ENCODE measurements around the gene FBXL7. TPM values are rescaled to one million over a fixed set of nuclear protein-coding genes. Genes with fewer than 3 reads are reported as not detected.
A peak's percentile ranks its signal among the peaks of the same experiment; 100 is the strongest.

Gene FBXL7
- total and polyA plus RNA-seq, 2 donors (not counting 3 experiments of a cell fraction or from before 2014, with no cell fraction given), result 23.5 to 32.2 TPM

DNA sequence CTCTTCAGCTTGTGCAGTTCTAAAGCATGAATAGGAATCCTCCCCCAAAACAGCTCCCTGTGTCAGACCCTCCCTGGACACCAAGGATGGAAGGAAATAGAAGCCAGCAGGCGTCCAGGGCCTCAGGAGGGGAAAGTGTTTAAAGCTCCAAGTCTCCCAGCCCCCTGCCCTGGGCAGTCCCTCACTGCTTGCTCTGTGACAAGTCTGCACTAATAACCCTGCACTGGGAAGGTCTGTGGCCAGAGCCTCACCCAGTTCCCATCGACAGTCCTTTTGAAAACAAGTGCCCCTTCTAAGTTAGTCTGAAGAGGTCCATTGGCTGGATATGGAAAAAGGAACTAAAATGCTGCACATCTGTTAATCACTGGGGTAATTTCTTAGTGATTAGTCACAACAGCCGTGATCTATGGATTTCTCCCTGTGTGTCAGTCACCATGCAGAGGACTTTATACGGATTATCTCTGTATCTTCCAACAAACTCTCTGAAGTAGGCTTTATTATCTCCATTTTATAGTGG lies 195.3 kb downstream of the FBXL7 start:
- Histone ChIP-seq H2AFZ (ENCODE audit: low read depth, low read length) (no peak overlapping the region), H3K4me3 (replicated peaks in 1 of 3; ENCODE audit: insufficient read depth in 1 of 3, low read depth in 1 of 3, low read length in 3 of 3) (no peak overlapping the region), H3K79me2 (ENCODE audit: control insufficient read depth, insufficient read depth, low read length) (peaks cover 5% of the 10 kb centered on the region), H4K20me1 (replicated peaks; ENCODE audit: control insufficient read depth, extremely low read depth, insufficient read depth, low read length) (no peaks in the 10 kb centered on the region), H3K9me1 (replicated peaks; ENCODE audit: control insufficient read depth, extremely low read depth, insufficient read depth, low read length) (no peaks in the 10 kb centered on the region), H3K4me1 (ENCODE audit: control insufficient read depth, extremely low read depth, insufficient read depth, low read length) (peaks cover 7% of the 10 kb centered on the region), H3K4me2 (ENCODE audit: insufficient read depth, low read length) (no peak overlapping the region), H3K27ac (ENCODE audit: insufficient read depth, low read depth, low read length) (no peak overlapping the region), H3K9ac (replicated peaks; ENCODE audit: extremely low read depth, insufficient read depth, low read length) (no peak overlapping the region), H3K27me3 (ENCODE audit: control insufficient read depth in 2 of 2, insufficient read depth in 2 of 2, low read length in 2 of 2) (no peaks in the 10 kb centered on the region), H3K9me3 (replicated peaks; ENCODE audit: control insufficient read depth, insufficient read depth, low read length) (no peaks in the 10 kb centered on the region), H3K36me3 (ENCODE audit: control insufficient read depth in 2 of 2, extremely low read depth in 1 of 2, insufficient read depth in 2 of 2, low read length in 2 of 2) (no peaks in the 10 kb centered on the region)
- intact Hi-C loops (cut with micrococcal nuclease) (no loop called here), dilution Hi-C loops (cut with MboI; ENCODE audit: extremely low pct_ligation_motif_present, low sequenced_read_pairs) (no loop called here)
- ChIA-PET POLR2A (no interaction called here), CTCF (interaction anchor here (0.7 to 1.1 kb wide), 4 partner anchors 13 to 300 kb away, joined by 3 to 4 read pairs (median 3); no protein-coding TSS in a partner anchor)
- BruUV-seq (replicated peaks), result no TSS peak
- peak; percentile 17 for DNase-seq (ENCODE audit: low read depth, low spot score)
- peak; percentile 8 for FAIRE-seq
- TF ChIP-seq GATA2 (IDR thresholded peaks at IDR 0.05; ENCODE audit: insufficient read depth, insufficient read length, low read depth, low read length) (no peak), POLR2AphosphoS5 (IDR thresholded peaks at IDR 0.05; ENCODE audit: insufficient read depth, low read depth, low read length) (no peak), JUN (IDR thresholded peaks at IDR 0.05; ENCODE audit: borderline replicate concordance, insufficient read depth, insufficient read length, low read depth) (no peak), POLR2A (IDR thresholded peaks at IDR 0.05; ENCODE audit: low read depth, low read length) (no peak)

- H3K9me3 ChIP-seq (replicated peaks; ENCODE audit: control insufficient read depth, insufficient read depth, low read length), result no peaks in the 10 kb centered on the region
- no peaks in the 10 kb centered on the region for H3K9me1 ChIP-seq (replicated peaks; ENCODE audit: control insufficient read depth, extremely low read depth, insufficient read depth, low read length)
- dilution Hi-C loops (cut with MboI; ENCODE audit: extremely low pct_ligation_motif_present, low sequenced_read_pairs), result no loop called here
- FAIRE-seq, result no peak
- intact Hi-C loops (cut with micrococcal nuclease), result no loop called here
- DNase-seq (ENCODE audit: low read depth, low spot score), result no peak
- ChIA-PET POLR2A (no interaction called here), CTCF (no interaction called here)
- no peaks in the 10 kb centered on the region for H3K27me3 ChIP-seq (ENCODE audit: control insufficient read depth in 2 of 2, insufficient read depth in 2 of 2, low read length in 2 of 2)
- BruUV-seq (replicated peaks), result no TSS peak
- H3K36me3 ChIP-seq (ENCODE audit: control insufficient read depth in 2 of 2, extremely low read depth in 1 of 2, insufficient read depth in 2 of 2, low read length in 2 of 2), result no peaks in the 10 kb centered on the region
- H2AFZ ChIP-seq (ENCODE audit: low read depth, low read length), result no peak overlapping the region
- no peak for TF ChIP-seq POLR2AphosphoS5 (IDR thresholded peaks at IDR 0.05; ENCODE audit: insufficient read depth, low read depth, low read length)
- TF ChIP-seq GATA2 (IDR thresholded peaks at IDR 0.05; ENCODE audit: insufficient read depth, insufficient read length, low read depth, low read length), result no peak
- TF ChIP-seq MYC (IDR thresholded peaks at IDR 0.05; ENCODE audit: low read depth, low read length), result no peak
- TF ChIP-seq POLR2A (IDR thresholded peaks at IDR 0.05; ENCODE audit: low read depth, low read length), result no peak
- no peak for TF ChIP-seq JUN (IDR thresholded peaks at IDR 0.05; ENCODE audit: borderline replicate concordance, insufficient read depth, insufficient read length, low read depth)
- no peak for TF ChIP-seq EZH2 (IDR thresholded peaks at IDR 0.05; ENCODE audit: borderline replicate concordance, low read depth, low read length, severe bottlenecking)
- no peak for TF ChIP-seq CTCF (IDR thresholded peaks at IDR 0.05; ENCODE audit: extremely low read depth in 1 of 2, insufficient read depth in 1 of 2, low read depth in 1 of 2, low read length in 2 of 2)
- TF ChIP-seq MAX (IDR thresholded peaks at IDR 0.05; ENCODE audit: insufficient read depth, insufficient read length), result no peak
- no peak for TF ChIP-seq FOS (IDR thresholded peaks at IDR 0.05; ENCODE audit: borderline replicate concordance, insufficient read depth, low read length)
- no peak overlapping the region for H3K27ac ChIP-seq (ENCODE audit: insufficient read depth, low read depth, low read length)
- H4K20me1 ChIP-seq (replicated peaks; ENCODE audit: control insufficient read depth, extremely low read depth, insufficient read depth, low read length), result no peaks in the 10 kb centered on the region
- H3K9ac ChIP-seq (replicated peaks; ENCODE audit: extremely low read depth, insufficient read depth, low read length), result no peak overlapping the region
- no peak overlapping the region for H3K4me3 ChIP-seq (replicated peaks in 1 of 3; ENCODE audit: insufficient read depth in 1 of 3, low read depth in 1 of 3, low read length in 3 of 3)
- no peak overlapping the region for H3K4me2 ChIP-seq (ENCODE audit: insufficient read depth, low read length)
- peaks cover 1% of the 10 kb centered on the region for H3K4me1 ChIP-seq (ENCODE audit: control insufficient read depth, extremely low read depth, insufficient read depth, low read length)
- H3K79me2 ChIP-seq (ENCODE audit: control insufficient read depth, insufficient read depth, low read length), result peaks cover 5% of the 10 kb centered on the region
Observed at GRCh38 chr5:15700373-15700772, 200.4 kb downstream of the FBXL7 start.

All from endothelial cell of umbilical vein (primary cell).